Smooth muscle cell (in vitro differentiated cells): ENCODE measurements around the gene CTTNBP2. TPM values are rescaled to one million over a fixed set of nuclear protein-coding genes. Genes with fewer than 3 reads are reported as not detected.

Experiments used
- DNase-seq: peaks from one replicate; lab custom pipeline; 2025; ENCODE audit not compliant: unreplicated experiment; lab: John Stamatoyannopoulos, UW
- H2AFZ ChIP-seq: fragments of 200-600 bp; sonication (generic); 2 replicates; pipeline ENCODE4 v1.6.0; 2016; ENCODE audit warnings: antibody characterized with exemption, low read depth, mild to moderate bottlenecking
- H3F3A ChIP-seq: fragments of 200-600 bp; sonication (generic); 2 replicates; pipeline ENCODE4 v1.6.0; 2017; ENCODE audit warnings: antibody characterized with exemption, low read depth
- H3K27ac ChIP-seq: fragments of 200-600 bp; sonication (generic); 2 replicates; pipeline ENCODE4 v1.5.1; 2016; ENCODE audit warnings: low read depth, mild to moderate bottlenecking
- H3K27me3 ChIP-seq: fragments of 200-600 bp; sonication (generic); 2 replicates; pipeline ENCODE4 v1.6.1; 2016; ENCODE audit warnings: low read depth, mild to moderate bottlenecking
- H3K36me3 ChIP-seq: fragments of 200-600 bp; sonication (generic); 2 replicates; pipeline ENCODE4 v1.5.1; 2016; ENCODE audit warnings: low read depth
- H3K4me1 ChIP-seq: fragments of 200-600 bp; sonication (generic); 2 replicates; pipeline ENCODE4 v1.5.1; 2016; ENCODE audit warnings: low read depth
- H3K4me2 ChIP-seq: fragments of 200-600 bp; sonication (generic); 2 replicates; pipeline ENCODE4 v1.6.0; 2016; ENCODE audit warnings: mild to moderate bottlenecking
- H3K4me3 ChIP-seq: fragments of 200-600 bp; sonication (generic); 2 replicates; pipeline ENCODE4 v1.5.1; 2016; ENCODE audit warnings: mild to moderate bottlenecking
- H3K79me2 ChIP-seq: fragments of 200-600 bp; sonication (generic); 2 replicates; pipeline ENCODE4 v1.6.0; 2016; ENCODE audit warnings: low read depth, mild to moderate bottlenecking
- H3K9ac ChIP-seq: fragments of 200-600 bp; sonication (generic); 2 replicates; pipeline ENCODE4 v1.6.0; 2016; ENCODE audit warnings: low read depth
- H3K9me3 ChIP-seq: fragments of 200-600 bp; sonication (generic); replicated peaks from 2 replicates; pipeline ENCODE4 v1.5.1; 2016; ENCODE audit warnings: low read depth
- H4K20me1 ChIP-seq: fragments of 200-600 bp; sonication (generic); 2 replicates; pipeline ENCODE4 v1.6.0; 2016; ENCODE audit warnings: low read depth
- CTCF ChIP-seq: fragments of 200-600 bp; sonication (generic); IDR thresholded peaks from 2 replicates; pipeline ENCODE4 v1.5.1; 2017; ENCODE audit warnings: borderline replicate concordance, mild to moderate bottlenecking, antibody characterized with exemption; ENCODE audit not compliant: insufficient read depth, poor library complexity, severe bottlenecking
- WGBS: methylation state at CpG from one replicate; pipeline ENCODE4 v1.1.7; 2016; ENCODE audit warnings: low lambda C conversion rate; 5-methylcytosine and 5-hydroxymethylcytosine counted together
- polyA plus RNA-seq: library from polyadenylated mRNA; unstranded; fragments of >200 nt; fragmentation: Nextera tagmentation; extraction: Ambion mirVana; gene quantifications from 2 replicates; pipeline ENCODE4 v1.2.1, GENCODE V29; 2016
- total RNA-seq: library from RNA; depleted of rRNA; stranded (reverse); fragments of >200 nt; gene quantifications from 2 replicates; pipeline ENCODE4 v1.2.3, GENCODE V29; 2014

CTTNBP2 gene
- total and polyA plus RNA-seq, 2 experiments from 2014 or later: 4.8 to 42.3 TPM

GRCh38 chr7:117728890-117729624 is 144.2 kb downstream of the CTTNBP2 start:
- Histone ChIP-seq H3K9me3 (no peaks in the 10 kb centered on the region), H3K27ac (peak overlapping the region; percentile 1), H3K9ac (no peak overlapping the region), H3K27me3 (no peaks in the 10 kb centered on the region), H2AFZ (no peak overlapping the region), H3K4me3 (no peak overlapping the region), H3K4me1 (peaks cover 7% of the 10 kb centered on the region), H3K79me2 (no peaks in the 10 kb centered on the region), H3F3A (peaks cover 2% of the 10 kb centered on the region), H3K4me2 (peak overlapping the region; percentile 43), H4K20me1 (no peaks in the 10 kb centered on the region), H3K36me3 (no peaks in the 10 kb centered on the region)
- 60% methylated on average over 7 of the region's 7 CpGs for WGBS
- DNase-seq: no peak
- TF ChIP-seq CTCF: no peak

- 100% methylated on average over 3 of the region's 3 CpGs for WGBS
- H4K20me1 ChIP-seq: no peaks in the 10 kb centered on the region
- no peaks in the 10 kb centered on the region for H3K36me3 ChIP-seq
- H3F3A ChIP-seq: peaks cover 2% of the 10 kb centered on the region
- no peaks in the 10 kb centered on the region for H3K9me3 ChIP-seq
- H3K27ac ChIP-seq: no peak overlapping the region
- DNase-seq: no peak
- TF ChIP-seq CTCF: no peak
- no peak overlapping the region for H3K4me2 ChIP-seq
- peaks cover 7% of the 10 kb centered on the region for H3K4me1 ChIP-seq
- no peaks in the 10 kb centered on the region for H3K79me2 ChIP-seq
- H3K9ac ChIP-seq: no peak overlapping the region
- no peaks in the 10 kb centered on the region for H3K27me3 ChIP-seq
- H2AFZ ChIP-seq: no peak overlapping the region
- H3K4me3 ChIP-seq: no peak overlapping the region
These were observed 148.3 kb downstream of the CTTNBP2 start for GRCh38 chr7:117724898-117725297.

- Histone ChIP-seq H3K4me1 (no peaks in the 10 kb centered on the region), H3K9me3 (no peaks in the 10 kb centered on the region), H3K27ac (no peak overlapping the region), H3K4me2 (no peak overlapping the region), H3F3A (no peaks in the 10 kb centered on the region), H2AFZ (no peak overlapping the region), H3K9ac (no peak overlapping the region), H3K4me3 (no peak overlapping the region), H3K79me2 (no peaks in the 10 kb centered on the region), H3K27me3 (no peaks in the 10 kb centered on the region), H3K36me3 (no peaks in the 10 kb centered on the region), H4K20me1 (no peaks in the 10 kb centered on the region)
- no peak for DNase-seq
- no peak for TF ChIP-seq CTCF
- WGBS: 87% methylated on average over 3 of the region's 3 CpGs
These were observed 153.9 kb downstream of the CTTNBP2 start for GRCh38 chr7:117719377-117719776.

- no peak for DNase-seq
- no peaks in the 10 kb centered on the region for H3F3A ChIP-seq
- 77% methylated on average over 6 of the region's 6 CpGs for WGBS
- H3K4me2 ChIP-seq: no peak overlapping the region
- H3K36me3 ChIP-seq: no peaks in the 10 kb centered on the region
- H4K20me1 ChIP-seq: no peaks in the 10 kb centered on the region
- H3K9ac ChIP-seq: peak overlapping the region; percentile 7
- no peak overlapping the region for H3K4me3 ChIP-seq
- H3K4me1 ChIP-seq: no peaks in the 10 kb centered on the region
- no peaks in the 10 kb centered on the region for H3K79me2 ChIP-seq
- H3K9me3 ChIP-seq: no peaks in the 10 kb centered on the region
- peak overlapping the region; percentile 3 for H3K27ac ChIP-seq
- no peaks in the 10 kb centered on the region for H3K27me3 ChIP-seq
- TF ChIP-seq CTCF: no peak
- peak overlapping the region; percentile 18 for H2AFZ ChIP-seq
These were observed 155.0 kb downstream of the CTTNBP2 start for GRCh38 chr7:117718116-117718835.
